GM19438 (cell line): ENCODE results near the gene AVL9.
"Not testable (repeated sequence)": the region's sequence is repeated elsewhere in the genome, so short reads cannot be mapped to it uniquely, and the experiment has no call there.

Experiments used
- ATAC-seq: cut with Tn5 transposase; IDR thresholded peaks from one replicate; pipeline ENCODE4 v1.9.1; 2021; ENCODE audit warnings: low read depth; ENCODE audit not compliant: unreplicated experiment

The AVL9 gene

DNA sequence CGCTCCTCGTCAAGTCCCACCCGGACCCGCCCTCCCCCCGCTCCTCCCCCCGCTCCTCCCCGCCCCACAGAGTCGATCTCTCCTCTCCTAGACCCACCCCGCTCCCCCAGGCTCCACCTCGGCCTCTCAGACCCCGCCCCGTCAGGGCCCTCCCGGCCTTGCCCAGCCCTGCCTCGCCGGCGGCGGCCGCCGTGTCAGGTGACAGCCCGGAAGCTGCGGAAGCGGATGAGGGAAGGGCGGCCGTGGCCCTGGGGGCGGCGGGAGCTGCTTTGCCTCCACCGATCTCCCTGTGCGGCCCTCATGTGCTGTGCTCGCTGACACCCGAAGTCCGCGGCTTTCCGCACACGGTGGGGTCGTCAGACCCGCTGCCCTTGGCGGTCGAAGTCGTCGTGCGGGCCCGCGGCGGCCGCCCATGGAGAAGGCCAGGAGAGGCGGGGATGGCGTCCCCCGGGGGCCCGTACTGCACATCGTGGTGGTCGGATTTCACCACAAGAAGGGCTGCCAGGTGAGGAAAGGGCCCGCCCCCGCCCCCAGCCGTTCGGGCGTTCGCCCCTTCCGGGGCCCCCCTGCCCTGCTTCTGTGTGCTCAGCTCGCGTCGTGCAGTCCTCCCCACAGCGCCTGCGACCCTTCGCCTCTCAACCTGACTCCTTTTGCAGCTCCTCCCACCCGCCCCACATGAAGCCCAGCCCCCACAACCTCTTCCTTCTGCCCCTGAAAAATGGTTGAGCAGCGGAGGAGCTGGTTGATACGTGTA lies at the start of gene AVL9:
Gene AVL9, plus strand, starts transcription at position 192 of the 754 bp plus-strand sequence. Its CDS starts 221 bp downstream, at position 413.
- ATAC-seq = peak; percentile 95

DNA sequence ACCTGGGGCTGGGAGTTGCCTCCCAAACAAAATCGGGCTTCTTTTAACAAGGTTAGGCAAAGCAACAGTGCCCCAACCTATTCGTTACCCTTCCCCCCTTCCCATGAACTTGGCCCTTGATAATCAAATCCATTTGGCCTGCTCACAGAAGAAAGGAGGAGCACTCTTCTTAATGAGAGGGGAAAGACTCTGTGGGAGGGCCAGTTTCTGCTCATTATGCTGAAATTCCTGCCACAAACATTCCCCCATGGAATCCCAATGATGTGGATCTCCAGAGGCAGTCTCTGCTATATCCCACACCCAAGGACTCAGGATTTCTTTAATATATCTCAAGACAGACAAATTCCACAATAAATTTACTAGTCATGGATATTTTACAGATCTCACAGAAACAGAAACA lies 48.1 kb upstream of the AVL9 start:
- no peak for ATAC-seq

DNA sequence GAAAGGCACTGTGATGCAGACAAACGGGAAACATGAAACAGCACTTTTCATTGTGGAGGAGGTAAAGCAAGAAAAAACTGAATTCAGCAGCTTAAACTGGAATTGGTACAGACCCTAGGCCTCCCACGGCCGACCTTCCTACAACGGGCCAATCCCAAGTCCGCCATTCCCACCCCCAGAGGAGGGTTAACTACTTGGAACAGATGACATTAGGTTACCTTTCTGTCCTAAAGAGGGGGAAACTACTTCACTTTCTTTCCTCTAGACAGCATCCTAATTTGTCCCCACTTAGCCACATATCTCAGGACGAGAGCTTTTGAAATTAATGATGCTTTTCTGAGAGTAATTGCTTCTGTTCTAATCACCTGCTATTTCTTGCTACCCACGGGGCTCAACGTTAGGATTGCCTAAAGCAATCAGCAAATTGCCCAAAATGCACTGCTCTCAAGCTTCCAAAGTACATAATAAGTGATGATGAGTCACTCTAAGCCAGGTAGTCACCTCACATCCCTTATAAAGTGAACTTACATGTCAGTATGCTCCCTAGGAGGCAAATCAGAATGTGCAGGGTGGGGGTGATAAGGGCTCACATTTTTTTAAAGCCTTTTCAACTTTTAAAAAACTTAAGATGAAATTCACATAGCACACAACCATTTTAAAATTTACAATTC lies 41.8 kb upstream of the AVL9 start:
- no peak for ATAC-seq

DNA sequence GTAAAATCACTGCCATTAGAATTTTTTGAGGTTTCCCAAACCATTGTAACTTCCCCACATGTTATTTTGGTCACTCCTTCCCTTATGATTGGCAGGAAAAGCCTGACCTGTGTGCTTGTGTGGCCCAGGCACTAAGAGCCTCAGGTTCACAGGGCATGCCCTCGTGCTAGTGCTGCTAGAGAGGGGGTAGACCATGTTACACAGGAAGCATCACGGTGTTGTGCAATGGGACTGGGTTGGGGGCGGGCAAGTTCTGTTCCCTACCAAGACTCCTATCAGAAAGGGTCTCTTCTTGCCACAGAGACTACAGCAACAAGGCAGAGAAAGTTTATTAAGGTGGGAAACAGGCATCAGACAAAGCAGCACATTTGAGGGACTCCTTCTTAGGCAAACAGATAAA lies 37.3 kb upstream of the AVL9 start:
- ATAC-seq = no peak

DNA sequence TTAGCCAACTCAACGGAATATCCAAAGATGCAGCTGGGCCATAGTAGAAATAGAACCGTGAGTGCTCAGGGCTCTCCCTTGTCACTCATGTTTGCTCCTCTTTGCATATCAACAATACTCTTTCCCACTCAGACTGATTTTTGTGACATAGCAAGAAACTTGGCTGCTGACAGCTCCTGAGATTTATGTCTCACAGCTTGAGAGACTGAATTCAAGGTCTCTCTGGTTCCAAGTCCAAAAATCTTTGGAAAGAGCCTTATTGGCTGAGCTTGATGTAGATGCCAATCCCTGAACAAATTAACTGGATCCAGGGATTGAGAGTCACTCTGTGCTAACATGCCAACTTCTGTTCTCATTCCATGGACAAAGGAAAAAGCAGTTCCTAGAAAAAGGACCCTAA lies 35.5 kb upstream of the AVL9 start:
- no peak for ATAC-seq

DNA sequence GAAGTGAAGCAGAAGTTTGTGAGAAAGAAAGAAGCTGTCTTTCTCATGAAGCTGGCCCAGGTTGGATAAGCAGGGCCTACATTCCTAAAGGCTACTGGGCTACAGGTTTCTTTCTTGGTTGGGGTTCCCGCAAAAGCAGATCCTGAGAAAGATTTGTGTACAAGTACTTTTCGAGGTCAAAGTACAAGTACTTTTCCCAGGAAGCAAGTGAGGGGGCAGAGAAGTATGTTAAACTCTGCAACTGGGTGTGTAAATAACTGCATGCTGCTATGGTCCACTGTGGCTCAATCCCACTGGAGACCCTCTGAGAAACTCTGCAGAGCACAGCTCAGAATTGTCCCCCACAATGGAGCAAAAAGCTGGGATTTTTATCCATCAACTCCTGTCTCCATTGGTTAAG lies 33.8 kb upstream of the AVL9 start:
- no peak for ATAC-seq

DNA sequence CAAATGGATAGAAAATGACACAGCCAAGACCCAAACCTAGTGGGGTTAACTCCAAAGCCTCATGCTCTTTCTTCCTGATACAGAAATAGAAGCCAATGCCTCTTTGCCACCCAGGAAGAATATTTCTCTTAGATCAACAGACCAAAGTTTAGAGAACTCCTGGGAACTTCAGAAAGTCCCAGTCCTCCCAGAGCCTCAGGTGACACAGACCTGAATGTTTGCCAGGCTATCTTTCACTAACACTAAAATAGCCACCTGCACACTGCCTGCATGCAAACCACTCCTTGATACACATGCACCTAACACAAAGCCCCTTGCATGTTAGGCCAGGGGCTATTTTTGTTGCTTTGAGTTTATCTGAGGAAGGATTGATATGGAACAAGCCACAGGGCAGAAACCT lies 32.8 kb upstream of the AVL9 start:
- ATAC-seq = no peak

DNA sequence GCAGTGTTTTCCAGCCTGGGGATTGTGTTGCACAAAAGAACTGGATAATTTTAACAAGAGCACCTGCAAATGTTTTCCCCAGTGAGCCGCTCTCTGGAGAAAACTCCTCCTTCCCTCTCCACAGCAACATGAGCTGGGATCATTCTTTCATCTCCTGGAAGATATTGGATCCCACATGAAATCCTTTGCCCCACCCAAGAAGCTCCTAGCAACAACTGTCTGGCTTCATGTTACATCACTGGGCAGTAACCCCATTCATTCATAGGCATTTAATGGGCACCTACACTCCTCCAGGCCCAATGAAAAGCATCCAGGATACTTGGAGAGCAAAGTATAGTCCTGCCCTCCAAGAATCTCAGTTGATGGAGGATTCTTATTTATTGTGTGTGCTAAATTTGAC lies 32.3 kb upstream of the AVL9 start:
- no peak for ATAC-seq

DNA sequence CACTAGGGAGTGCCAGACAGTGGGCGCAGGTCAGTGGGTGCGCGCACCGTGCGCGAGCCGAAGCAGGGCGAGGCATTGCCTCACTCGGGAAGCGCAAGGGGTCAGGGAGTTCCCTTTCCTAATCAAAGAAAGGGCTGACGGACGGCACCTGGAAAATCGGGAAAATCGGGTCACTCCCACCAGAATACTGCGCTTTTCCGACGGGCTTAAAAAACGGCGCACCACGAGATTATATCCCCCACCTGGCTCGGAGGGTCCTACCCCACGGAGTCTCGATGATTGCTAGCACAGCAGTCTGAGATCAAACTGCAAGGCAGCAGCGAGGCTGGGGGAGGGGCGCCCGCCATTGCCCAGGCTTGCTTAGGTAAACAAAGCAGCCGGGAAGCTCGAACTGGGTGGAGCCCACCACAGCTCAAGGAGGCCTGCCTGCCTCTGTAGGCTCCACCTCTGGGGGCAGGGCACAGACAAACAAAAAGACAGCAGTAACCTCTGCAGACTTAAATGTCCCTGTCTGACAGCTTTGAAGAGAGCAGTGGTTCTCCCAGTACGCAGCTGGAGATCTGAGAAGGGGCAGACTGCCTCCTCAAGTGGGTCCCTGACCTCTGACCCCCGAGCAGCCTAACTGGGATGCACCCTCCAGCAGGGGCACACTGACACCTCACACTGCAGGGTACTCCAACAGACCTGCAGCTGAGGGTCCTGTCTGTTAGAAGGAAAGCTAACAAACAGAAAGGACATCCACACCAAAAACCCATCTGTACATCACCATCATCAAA lies 30.5 kb upstream of the AVL9 start:
- not testable (repeated sequence) for ATAC-seq

DNA sequence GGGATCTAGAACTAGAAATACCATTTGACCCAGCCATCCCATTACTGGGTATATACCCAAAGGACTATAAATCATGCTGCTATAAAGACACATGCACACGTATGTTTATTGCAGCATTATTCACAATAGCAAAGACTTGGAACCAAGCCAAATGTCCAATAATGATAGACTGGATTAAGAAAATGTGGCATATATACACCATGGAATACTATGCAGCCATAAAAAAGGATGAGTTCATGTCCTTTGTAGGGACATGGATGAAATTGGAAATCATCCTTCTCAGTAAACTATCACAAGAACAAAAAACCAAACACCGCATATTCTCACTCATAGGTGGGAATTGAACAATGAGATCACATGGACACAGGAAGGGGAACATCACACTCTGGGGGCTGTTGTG lies 25.3 kb upstream of the AVL9 start:
- ATAC-seq = not testable (repeated sequence)

DNA sequence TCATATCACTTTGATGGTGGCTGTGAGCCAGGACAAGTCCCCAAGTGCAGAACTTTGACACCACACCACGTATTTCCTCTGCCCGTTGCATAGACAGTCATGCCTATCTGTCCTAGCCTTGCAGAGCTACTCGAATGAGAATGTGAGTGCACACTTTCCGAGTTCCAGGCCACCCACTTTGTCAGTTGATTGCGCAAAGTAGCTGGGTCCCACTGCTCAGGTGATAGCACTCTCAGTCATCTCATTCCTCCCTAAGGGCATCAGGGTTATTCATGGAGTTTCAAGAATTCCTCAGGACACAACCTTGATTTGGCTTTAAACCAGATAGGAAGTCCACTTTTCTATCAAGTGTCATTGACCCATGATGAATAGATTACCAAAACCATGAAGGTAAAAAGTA lies 24.4 kb upstream of the AVL9 start:
- ATAC-seq = no peak

DNA sequence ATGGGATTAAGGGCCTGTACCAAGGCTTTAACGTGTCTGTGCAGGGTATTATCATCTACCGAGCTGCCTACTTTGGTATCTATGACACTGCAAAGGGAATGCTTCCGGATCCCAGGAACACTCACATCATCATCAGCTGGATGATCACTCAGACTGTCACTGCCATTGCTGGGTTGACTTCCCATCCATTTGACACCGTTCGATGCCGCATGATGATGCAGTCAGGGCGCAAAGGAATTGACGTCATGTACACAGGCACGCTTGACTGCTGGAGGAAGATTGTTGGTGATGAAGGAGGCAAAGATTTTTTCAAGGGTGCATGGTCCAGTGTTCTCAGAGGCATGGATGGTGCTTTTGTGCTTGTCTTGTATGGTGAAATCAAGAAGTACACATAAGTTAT lies 23.3 kb upstream of the AVL9 start:
- no peak for ATAC-seq

DNA sequence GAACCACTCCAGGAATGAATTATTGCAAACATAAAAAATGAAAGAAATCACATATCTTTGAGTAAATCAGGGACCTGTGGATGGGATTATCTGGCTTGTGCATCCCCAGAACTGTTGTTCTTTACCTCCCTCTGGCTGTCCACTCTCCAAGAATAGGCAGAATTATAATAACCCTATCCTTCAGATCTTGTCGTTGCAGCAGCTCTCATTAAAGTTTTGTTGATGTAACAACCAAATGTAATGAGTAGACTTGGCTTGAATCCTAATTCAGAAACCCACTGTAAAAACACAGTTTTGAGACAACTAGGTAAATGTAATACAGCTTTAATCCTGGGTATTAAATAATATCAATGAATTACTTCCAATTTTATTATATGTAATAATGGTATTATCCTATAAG lies 21.3 kb upstream of the AVL9 start:
- no peak for ATAC-seq

DNA sequence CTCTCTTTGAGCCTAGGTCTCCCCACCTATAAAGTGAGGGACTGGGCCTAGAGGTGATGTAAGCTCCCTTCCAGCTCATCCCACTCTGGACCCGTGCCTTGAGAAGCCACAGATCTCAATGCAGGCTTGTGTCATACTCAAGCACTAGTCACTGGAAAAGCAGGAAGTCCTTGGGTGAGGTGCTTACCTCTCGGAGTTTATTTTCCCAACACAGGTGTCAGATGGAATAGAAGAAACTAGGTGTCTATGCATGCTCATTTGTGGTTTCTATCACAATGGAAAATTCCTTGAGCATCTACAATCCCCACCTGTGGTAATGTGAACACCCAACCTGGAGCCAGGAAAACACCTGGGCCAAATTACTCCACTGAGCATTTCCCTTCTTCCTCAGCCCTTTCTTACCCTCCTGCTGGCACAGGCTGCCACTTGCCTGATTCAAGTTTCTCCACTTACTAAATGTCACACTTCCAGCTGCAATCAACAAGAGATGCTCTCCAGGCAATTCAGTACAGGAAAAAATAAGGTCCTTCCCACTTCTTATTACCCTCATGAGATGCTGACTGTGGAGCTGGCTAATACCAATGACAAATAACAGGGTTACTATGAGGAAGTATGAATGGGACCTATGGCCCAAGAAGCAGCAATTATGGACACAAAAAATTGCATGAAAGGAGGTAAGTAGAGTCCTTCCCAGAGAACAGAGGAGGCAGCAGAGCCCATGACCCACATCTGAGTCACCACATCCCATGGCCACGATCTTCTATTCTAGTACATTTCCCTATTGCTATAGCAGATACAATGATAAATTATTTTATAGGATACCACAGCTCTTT lies 18.3 kb upstream of the AVL9 start:
- ATAC-seq = no peak

DNA sequence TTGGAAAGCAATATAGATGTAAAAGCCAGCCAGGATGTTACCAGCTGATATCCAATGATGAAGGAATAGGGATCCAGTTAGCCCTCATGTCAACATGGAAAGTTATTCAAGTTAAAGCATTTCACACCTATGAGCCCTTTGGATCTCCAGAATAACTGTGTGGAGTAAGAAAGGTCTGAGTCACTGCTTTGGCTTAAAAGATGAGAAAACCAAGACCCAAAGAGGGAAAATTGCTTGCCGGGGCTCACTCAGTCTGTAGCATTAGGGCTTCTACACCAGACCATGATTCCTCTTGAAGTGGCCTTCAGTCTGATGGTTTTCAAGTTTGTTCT lies 17.7 kb upstream of the AVL9 start:
- no peak for ATAC-seq

DNA sequence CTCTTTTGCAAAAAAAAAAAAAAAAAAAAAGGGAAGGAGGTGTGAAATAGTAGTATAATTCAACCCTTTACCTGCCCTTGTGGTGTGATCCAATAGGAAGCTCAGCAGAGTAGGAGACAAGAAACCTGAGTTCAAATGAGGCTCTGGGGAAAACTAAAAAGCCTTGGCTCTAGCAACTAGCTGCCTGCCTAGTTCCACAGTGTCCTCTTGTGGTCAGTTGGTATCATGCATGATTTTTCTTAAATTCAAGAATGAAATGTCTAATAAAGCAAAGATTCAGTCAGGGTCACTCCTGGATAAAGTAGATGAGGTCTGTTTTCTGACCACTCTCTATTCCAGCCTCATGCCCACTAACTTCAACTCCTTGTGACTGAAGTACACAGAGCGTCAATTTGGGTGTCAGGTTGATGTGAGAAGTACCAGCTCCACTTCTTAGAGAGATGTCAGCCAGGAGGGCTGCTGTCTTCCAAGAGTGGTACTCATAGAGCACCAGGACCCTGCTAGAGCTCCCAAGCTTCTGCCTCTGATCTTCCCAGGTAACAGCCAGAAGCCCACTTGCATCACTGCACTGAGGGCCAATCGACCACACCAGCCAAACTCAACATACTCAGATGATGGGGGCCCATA lies 15.6 kb upstream of the AVL9 start:
- ATAC-seq = no peak

DNA sequence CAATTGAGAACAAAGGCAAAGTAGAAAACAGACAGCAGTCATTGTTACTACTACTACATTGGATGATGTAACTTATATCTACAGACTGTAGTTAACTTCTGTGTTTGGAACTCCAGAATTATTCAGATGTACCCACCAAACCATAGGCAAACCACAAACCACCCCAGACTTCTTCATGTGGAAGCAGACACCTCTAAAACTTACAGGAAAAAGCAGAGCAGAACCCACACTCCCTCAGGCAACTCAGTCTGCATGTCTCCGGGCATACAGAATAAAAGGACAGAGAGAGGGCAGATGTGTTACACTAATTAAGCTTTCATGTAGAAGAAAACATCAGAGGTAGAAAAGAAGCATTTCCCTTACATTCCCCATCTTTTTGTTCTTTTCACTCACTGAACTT lies 14.1 kb upstream of the AVL9 start:
- ATAC-seq = no peak

DNA sequence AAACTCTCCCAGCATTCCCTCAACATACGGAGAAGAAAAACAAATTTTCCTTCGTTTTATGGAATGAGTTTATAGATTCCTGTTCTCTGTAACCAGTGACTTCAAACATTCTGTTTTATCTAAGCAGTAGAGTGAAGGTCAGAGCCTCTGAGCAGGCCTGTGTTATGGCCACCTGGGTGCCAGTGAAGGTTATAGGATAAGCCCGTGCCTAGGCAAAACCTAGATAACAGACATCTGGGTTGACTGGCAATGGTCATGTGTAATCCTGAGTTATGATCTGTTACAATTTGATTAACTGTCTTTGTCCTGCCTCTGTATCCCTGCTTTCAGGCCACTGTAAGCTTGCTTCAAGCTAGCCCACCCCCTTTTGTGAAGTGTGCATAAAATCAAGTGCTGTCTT lies 13.4 kb upstream of the AVL9 start:
- ATAC-seq = no peak

DNA sequence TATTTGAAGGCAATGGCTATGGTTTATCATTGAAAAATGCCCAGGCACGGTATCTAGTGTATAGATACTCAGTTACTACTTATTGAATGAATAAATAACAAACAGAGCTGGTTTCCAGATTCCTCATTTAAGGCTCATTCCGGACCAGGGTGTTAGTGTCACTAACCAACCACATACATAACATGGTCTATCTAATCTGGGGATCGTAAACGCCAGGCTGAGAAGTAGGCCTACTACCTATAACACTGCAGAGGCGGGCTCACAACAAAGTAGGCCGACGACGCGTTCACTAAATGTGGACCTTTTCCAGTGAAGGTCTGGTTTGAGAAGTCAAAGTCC lies 5.5 kb upstream of the AVL9 start:
- ATAC-seq = peak; percentile 12

DNA sequence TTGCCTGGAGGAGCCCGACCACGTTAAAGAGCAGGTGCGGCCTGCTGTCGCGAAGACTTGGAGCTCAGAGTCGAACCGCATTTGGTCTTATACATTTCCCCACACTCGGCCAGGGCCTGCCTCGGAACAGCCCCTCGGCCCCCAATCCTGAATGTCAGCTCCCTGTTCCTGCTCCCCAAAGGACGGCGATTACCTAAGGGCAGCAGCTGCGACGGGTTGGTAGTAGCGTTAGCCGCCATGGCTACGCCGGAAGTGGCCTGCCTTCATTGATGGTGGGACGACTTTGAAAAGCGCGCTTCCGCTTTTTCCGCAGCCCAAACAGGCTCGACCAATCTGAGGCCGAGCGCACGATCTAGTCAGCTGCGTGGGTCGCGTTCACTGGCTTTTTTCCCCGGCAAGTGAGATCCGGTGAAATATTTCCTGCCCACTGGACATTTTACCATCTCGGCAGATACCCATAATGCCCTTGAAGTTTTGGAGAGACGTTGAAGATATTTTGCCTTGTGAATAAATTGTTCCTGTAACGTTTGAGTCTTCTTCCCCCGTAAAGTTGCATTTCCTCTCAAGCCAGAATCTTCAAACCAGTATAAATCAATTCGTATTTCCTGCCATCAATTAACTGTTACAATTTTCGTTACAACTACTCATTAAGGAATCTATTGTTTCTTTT lies 5.0 kb upstream of the AVL9 start, which contains the start of gene LSM5:
Gene LSM5, minus strand, starts transcription at position 254 of the 670 bp plus-strand sequence. Its CDS starts 15 bp downstream, at position 239.
- ATAC-seq = peak; percentile 88
